T-helper 2 cell treated with Interferon-gamma antibody and Interleukin-4, amounts not matched to agents 5 μg/mL and 100 μg/mL, for 36 hours (primary cell): ENCODE results near the gene SLC5A9.
"Not testable (repeated sequence)": the region's sequence is repeated elsewhere in the genome, so short reads cannot be mapped to it uniquely, and the experiment has no call there.

Experiments used
- DNase-seq: peaks from one replicate; pipeline ENCODE4 v3.0.0; 2021; ENCODE audit warnings: low spot score
- H3K27ac Mint-ChIP-seq: one replicate; pipeline ENCODE4 v1.8.0; 2021; ENCODE audit warnings: mild to moderate bottlenecking, mixed read lengths
- H3K27me3 Mint-ChIP-seq: one replicate; pipeline ENCODE4 v1.8.0; 2021; ENCODE audit warnings: low read depth, mixed read lengths
- H3K36me3 Mint-ChIP-seq: one replicate; pipeline ENCODE4 v1.8.0; 2021; ENCODE audit warnings: low read depth, mixed read lengths
- H3K4me1 Mint-ChIP-seq: one replicate; pipeline ENCODE4 v1.8.0; 2021; ENCODE audit warnings: low read depth, mixed read lengths
- H3K4me3 Mint-ChIP-seq: one replicate; pipeline ENCODE4 v1.8.0; 2022; ENCODE audit warnings: mild to moderate bottlenecking, moderate library complexity, mixed read lengths
- H3K9me3 Mint-ChIP-seq: one replicate; pipeline ENCODE4 v1.8.0; 2021; ENCODE audit warnings: mixed read lengths

SLC5A9 gene

DNA sequence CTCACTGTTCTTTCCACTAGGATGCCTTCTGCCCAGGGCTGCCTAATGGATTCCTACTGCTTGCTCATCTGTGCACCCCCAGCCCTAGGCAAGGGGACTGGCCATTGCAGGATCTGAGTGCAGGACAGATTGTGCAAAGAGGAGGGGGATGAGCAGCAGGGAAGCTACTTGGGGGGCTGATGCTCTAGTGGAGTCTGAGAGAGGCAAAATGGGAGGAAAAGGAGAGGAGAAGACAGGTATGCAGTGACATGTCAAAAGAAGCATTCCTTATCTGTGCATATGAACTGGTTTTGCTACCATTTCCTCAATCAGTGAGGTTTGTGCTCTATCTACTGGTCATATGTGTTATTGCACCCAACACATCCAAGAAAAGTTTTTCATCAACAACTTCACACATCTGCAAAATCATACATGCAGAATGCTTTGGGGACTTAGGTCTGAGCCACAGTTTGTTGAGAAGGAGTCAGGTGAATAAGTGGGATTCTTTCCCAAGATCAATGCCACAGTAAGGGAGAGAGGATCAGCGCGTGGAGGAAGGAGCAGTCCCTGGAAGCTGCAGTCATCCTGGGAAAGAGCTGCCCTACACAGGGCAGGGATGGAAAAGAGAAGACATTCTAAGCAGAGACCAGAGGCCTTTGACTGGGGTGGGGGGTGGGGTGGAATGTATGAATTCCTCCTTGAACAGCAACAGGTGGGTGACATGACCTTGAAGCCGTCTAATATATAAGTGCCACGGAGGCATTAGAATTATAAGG lies 14.4 kb downstream of the SLC5A9 start:
- no peak for DNase-seq
- no peaks in the 10 kb centered on the region for H3K9me3 Mint-ChIP-seq
- no peaks in the 10 kb centered on the region for H3K4me1 Mint-ChIP-seq
- no peak overlapping the region for H3K27ac Mint-ChIP-seq
- peaks cover 2% of the 10 kb centered on the region for H3K27me3 Mint-ChIP-seq
- no peaks in the 10 kb centered on the region for H3K36me3 Mint-ChIP-seq
- H3K4me3 Mint-ChIP-seq: no peak overlapping the region

DNA sequence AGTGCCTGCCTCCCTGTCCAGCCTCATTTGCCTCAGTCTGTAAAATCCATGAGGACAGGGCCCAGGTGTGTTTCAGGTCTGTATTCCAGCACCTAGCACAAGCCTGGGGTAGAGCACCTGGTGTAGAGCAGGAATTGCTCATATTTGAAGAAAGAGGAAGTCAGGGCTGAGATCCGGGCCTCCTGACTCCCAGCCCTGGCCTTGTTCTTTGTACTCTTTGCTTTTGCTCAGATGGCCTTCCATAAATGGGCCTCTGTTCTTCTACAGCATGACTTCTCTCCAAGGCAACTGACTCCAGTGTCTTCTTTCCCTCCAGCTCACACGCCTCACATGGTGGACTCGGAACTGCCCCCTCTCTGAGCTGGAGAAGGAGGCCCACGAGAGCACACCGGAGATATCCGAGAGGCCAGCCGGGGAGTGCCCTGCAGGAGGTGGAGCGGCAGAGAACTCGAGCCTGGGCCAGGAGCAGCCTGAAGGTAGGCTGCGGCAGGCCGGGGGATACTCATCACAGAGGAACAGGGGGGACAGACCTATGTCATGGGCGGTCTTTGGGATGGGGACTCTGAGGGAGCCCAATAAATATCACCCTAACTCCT lies 19.7 kb downstream of the SLC5A9 start:
- DNase-seq: no peak
- H3K4me3 Mint-ChIP-seq: no peak overlapping the region
- H3K27me3 Mint-ChIP-seq: peaks cover 6% of the 10 kb centered on the region
- no peak overlapping the region for H3K27ac Mint-ChIP-seq
- H3K36me3 Mint-ChIP-seq: no peaks in the 10 kb centered on the region
- H3K9me3 Mint-ChIP-seq: no peaks in the 10 kb centered on the region
- H3K4me1 Mint-ChIP-seq: no peaks in the 10 kb centered on the region

DNA sequence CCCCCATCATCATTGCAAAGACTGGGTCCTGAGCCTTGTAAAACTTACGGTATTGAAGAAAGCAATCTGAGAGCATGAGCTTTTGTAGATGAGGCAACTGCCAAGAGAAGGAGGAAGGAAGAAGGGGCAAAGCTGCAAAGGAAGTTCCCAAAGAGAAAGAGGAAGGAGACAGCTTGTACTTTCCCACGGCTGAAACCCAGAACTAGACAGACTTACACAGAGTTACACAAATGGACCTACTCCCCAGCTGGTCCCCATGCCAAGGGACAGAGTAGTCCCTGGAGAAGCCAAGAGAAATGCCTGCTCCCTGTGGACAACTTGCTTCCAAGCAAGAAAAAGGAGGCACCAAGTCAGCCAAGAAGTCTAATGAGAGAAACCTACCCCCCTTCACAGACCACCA lies 22.6 kb downstream of the SLC5A9 start:
- Mint-ChIP-seq H3K27me3 (peaks cover 8% of the 10 kb centered on the region), H3K27ac (no peak overlapping the region), H3K4me1 (no peaks in the 10 kb centered on the region), H3K9me3 (no peaks in the 10 kb centered on the region), H3K4me3 (no peak overlapping the region), H3K36me3 (no peaks in the 10 kb centered on the region)
- no peak for DNase-seq

DNA sequence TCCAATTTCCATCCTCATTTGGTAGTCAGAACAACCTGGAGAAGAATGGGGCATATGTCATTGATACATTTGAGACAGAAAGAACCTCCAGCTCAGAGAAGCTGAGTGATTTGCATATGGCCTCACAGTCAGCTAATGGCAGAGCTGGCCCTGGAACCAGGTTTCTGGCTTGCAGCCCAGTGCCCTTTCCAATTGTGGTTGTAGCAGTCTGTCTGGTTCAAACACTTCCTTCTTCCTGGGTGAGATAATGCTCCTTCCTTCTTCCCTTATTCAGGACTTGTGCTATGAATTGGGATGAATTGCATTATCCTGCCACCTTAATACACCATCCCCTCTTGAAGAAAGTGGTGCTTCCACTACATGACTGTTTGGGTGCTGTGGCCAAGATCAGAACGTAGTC lies 24.2 kb downstream of the SLC5A9 start:
- Mint-ChIP-seq H3K4me3 (no peak overlapping the region), H3K27ac (no peak overlapping the region), H3K9me3 (no peaks in the 10 kb centered on the region), H3K27me3 (peaks cover 6% of the 10 kb centered on the region), H3K36me3 (no peaks in the 10 kb centered on the region), H3K4me1 (peaks cover under 1% of the 10 kb centered on the region)
- no peak for DNase-seq

DNA sequence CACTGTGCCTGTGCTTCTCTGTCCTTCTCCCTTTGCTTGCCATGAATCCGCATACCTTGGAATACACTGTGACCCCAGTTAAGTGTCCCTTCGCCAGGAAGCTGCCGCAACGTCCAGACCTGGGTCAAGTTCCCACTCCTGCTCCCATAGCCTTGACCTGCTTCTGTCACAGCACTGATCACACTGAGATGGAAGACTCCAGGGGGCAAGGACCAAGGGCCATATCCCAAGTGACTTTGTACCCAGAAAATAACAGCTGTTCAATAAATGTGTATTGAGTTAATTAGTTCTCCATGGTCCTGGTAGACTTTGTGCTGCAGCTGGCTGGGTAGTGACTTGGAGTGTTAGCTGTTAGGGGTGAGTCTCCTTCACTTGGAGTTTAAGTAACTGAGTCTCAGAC lies 25.8 kb downstream of the SLC5A9 start:
- Mint-ChIP-seq H3K4me1 (peaks cover 3% of the 10 kb centered on the region), H3K27me3 (peaks cover 6% of the 10 kb centered on the region), H3K27ac (no peak overlapping the region), H3K36me3 (no peaks in the 10 kb centered on the region), H3K4me3 (no peak overlapping the region), H3K9me3 (no peaks in the 10 kb centered on the region)
- no peak for DNase-seq

DNA sequence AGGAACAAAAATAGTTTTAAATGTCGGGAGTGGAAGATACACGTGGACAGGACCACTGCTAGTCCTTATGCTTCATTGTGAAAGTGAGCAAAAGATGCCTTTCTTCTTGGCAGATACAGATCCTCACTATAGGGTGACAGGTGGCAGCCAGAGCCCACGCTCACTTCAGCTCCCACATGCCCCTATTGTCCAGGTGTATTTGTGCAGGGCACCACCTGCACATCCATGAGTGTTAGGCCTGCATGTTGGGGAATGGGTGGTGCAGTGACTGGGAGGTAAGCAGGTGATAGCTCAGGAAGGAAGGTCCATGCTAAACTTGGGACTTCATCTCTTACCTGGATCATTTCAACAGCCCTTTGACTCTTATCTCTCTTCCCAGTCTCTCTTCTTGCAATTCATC lies 27.4 kb downstream of the SLC5A9 start:
- no peak for DNase-seq
- no peaks in the 10 kb centered on the region for H3K36me3 Mint-ChIP-seq
- H3K4me3 Mint-ChIP-seq: no peak overlapping the region
- H3K27ac Mint-ChIP-seq: no peak overlapping the region
- peaks cover 3% of the 10 kb centered on the region for H3K4me1 Mint-ChIP-seq
- peaks cover 6% of the 10 kb centered on the region for H3K27me3 Mint-ChIP-seq
- H3K9me3 Mint-ChIP-seq: no peaks in the 10 kb centered on the region

DNA sequence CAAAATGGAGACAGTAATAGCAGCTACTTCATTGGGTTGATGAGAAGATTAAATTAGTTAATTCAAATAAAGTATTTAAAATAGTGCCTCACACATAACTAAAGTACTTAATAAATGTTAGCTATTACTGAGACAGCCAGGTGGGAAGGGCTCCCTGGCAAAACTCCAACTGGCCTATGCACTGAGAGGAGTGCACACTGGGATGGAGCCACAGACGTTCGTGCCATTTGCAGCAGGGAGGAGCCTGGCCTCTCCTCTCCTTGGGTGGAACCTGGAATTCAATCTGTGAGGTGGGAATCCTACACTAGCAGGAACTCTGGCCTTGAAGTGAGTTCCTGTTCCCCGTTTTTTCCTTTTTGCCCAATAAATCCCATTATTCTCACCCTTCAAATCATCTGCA lies 28.1 kb downstream of the SLC5A9 start:
- Mint-ChIP-seq H3K27ac (no peak overlapping the region), H3K27me3 (peaks cover 3% of the 10 kb centered on the region), H3K36me3 (no peaks in the 10 kb centered on the region), H3K9me3 (no peaks in the 10 kb centered on the region), H3K4me3 (no peak overlapping the region), H3K4me1 (peaks cover 3% of the 10 kb centered on the region)
- DNase-seq: no peak

DNA sequence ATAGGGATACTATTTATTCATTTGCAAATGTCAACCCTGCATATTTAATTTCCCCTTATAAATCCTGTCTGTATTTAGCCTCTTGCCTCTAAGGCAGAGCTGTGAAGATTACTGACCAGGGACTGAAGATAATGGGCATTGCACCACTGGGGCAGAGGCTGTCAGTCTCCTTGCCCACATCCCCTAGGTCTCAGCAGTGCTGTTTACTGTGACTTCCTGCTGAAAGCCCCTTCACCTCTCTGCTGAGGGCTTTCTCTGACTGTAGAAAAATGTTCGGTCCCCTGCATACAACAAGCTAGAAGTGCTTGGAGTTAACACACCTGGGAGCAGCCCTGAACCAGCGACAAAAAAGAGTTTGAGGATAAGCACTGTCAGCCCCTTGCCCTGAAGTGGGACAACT lies 28.8 kb downstream of the SLC5A9 start:
- peaks cover 3% of the 10 kb centered on the region for H3K4me1 Mint-ChIP-seq
- H3K27ac Mint-ChIP-seq: no peak overlapping the region
- no peaks in the 10 kb centered on the region for H3K9me3 Mint-ChIP-seq
- H3K27me3 Mint-ChIP-seq: peaks cover 3% of the 10 kb centered on the region
- no peak for DNase-seq
- H3K4me3 Mint-ChIP-seq: no peak overlapping the region
- no peaks in the 10 kb centered on the region for H3K36me3 Mint-ChIP-seq

DNA sequence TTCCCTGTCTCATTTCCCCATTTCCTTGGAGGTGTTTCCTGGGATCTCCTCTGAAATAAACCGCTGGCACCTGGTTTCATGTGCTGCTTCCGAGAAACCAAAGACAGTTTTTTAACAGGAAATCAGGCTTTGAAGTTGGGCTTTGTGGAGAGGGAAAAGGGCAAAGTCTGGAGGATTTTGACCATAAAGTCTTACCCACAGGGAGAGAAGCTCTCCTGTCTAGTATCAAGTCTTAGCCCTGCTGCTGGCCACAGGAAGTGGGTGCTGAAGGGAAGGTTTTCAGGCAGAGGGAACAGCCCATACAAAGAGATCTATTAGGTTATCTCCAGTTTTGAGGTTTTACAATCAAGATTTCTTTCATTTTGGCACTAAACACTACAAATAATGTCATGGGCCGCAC lies 29.3 kb downstream of the SLC5A9 start:
- H3K9me3 Mint-ChIP-seq: no peaks in the 10 kb centered on the region
- H3K36me3 Mint-ChIP-seq: no peaks in the 10 kb centered on the region
- no peak for DNase-seq
- peaks cover 3% of the 10 kb centered on the region for H3K4me1 Mint-ChIP-seq
- no peak overlapping the region for H3K27ac Mint-ChIP-seq
- H3K4me3 Mint-ChIP-seq: no peak overlapping the region
- H3K27me3 Mint-ChIP-seq: peaks cover 3% of the 10 kb centered on the region

DNA sequence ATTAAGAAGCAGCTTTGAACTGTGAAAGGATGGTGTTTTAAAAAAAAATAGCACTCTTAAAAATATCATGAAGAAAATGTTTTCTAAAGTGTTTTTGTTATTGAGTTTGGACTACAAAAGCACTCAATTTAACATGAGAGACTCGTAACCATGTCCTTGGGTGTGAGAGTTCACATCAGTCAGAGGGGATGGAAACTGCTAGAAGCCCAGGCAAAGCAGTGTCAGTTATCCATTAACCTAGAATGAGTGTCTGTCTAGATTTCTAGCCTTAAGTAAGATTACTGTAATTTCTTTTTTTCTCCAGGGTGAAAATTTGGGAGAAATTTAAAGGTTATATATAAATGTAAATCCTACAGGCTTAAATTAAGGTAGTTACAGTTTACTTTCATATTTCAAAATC lies 31.7 kb downstream of the SLC5A9 start:
- DNase-seq: no peak
- H3K36me3 Mint-ChIP-seq: no peaks in the 10 kb centered on the region
- peaks cover 3% of the 10 kb centered on the region for H3K4me1 Mint-ChIP-seq
- H3K4me3 Mint-ChIP-seq: no peak overlapping the region
- H3K27me3 Mint-ChIP-seq: peaks cover under 1% of the 10 kb centered on the region
- no peaks in the 10 kb centered on the region for H3K9me3 Mint-ChIP-seq
- no peak overlapping the region for H3K27ac Mint-ChIP-seq

DNA sequence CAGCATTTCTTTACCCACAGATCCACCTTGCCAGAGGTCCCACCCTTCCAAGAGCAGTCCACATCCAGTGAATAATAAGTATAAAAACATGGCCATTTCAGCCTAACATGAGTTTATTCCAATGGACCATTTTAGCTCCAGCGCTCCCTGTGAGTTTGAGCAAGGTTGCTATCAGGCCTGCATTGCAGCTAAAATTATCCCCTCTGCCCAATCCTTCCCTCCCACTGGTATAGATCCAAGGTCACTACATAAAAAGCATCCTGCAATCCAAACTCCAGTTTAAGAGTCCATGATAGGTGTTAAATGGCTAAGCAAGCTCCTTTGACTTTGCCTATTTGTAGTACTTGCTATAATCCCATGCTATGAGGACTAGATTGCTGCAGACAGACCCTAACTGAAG lies 35.6 kb downstream of the SLC5A9 start:
- no peak for DNase-seq
- Mint-ChIP-seq H3K4me1 (no peaks in the 10 kb centered on the region), H3K36me3 (no peaks in the 10 kb centered on the region), H3K27ac (no peak overlapping the region), H3K27me3 (peaks cover 4% of the 10 kb centered on the region), H3K4me3 (no peak overlapping the region), H3K9me3 (no peaks in the 10 kb centered on the region)

DNA sequence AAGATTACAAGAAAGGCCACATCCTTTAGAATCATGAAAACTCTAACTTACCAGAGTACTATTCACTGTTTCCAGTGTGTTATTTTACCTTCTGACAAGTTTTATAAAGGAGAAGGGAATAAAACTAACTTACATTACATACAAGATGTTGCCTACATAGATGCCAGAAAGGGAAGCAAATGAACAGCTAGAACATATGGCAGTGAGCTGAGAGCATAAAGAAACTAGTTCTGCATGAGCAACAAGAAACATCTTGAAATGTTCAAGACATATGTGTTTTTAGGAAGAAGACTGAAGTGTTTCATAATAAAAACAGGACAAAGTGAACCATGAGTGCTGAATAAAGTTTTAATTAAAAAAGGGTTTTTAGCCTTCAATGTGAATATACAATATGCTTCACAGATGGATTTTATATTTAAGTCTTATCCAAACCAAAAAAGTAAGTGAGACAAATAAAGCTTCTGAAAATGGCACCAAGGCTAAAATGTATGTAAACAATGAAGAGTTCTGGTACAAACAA lies 39.4 kb downstream of the SLC5A9 start:
- no peaks in the 10 kb centered on the region for H3K36me3 Mint-ChIP-seq
- no peaks in the 10 kb centered on the region for H3K4me1 Mint-ChIP-seq
- no peaks in the 10 kb centered on the region for H3K9me3 Mint-ChIP-seq
- H3K4me3 Mint-ChIP-seq: no peak overlapping the region
- no peak overlapping the region for H3K27ac Mint-ChIP-seq
- DNase-seq: no peak
- H3K27me3 Mint-ChIP-seq: peaks cover 4% of the 10 kb centered on the region

DNA sequence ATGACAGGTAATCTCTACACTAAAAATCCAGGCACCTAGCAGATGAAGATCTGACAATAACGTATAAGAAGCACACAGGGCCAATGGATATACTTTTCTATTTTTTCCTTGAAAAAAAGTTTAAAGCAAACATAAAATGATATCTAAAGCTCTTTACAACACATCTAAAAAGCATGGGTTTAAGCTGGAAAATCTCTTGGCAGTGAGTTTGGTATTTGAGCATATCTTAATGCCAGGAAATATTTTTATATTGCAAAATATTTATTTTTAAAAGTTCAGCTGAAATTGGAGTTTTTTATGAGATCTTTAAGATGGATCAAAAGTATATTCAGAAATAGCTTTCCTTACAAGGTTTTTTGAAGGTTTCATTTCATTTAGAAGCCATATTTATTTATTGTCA lies 40.5 kb downstream of the SLC5A9 start:
- H3K4me3 Mint-ChIP-seq: no peak overlapping the region
- H3K9me3 Mint-ChIP-seq: no peaks in the 10 kb centered on the region
- no peak for DNase-seq
- no peaks in the 10 kb centered on the region for H3K36me3 Mint-ChIP-seq
- H3K27me3 Mint-ChIP-seq: peaks cover 4% of the 10 kb centered on the region
- H3K27ac Mint-ChIP-seq: no peak overlapping the region
- no peaks in the 10 kb centered on the region for H3K4me1 Mint-ChIP-seq

DNA sequence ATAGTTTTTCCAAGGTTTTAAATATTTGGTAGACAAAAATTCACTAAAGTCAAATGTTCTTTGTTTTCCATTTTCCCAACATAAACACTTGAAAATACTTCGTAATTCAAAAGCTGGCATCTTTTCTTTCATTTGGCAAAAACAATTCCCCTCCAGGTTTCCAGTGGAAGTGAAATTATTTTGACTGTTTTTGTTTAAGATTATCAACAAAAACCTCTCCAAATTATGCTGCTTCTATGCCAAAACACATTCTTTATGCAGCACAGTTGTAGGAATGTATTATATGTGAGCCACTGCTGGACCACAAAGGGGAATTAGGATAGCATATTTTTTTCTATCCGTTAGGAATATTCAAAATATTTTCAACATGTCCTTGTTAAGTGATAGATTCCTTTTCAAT lies 44.1 kb downstream of the SLC5A9 start:
- H3K4me3 Mint-ChIP-seq: no peak overlapping the region
- peaks cover 3% of the 10 kb centered on the region for H3K27me3 Mint-ChIP-seq
- no peak overlapping the region for H3K27ac Mint-ChIP-seq
- no peak for DNase-seq
- no peaks in the 10 kb centered on the region for H3K9me3 Mint-ChIP-seq
- no peaks in the 10 kb centered on the region for H3K36me3 Mint-ChIP-seq
- no peaks in the 10 kb centered on the region for H3K4me1 Mint-ChIP-seq

DNA sequence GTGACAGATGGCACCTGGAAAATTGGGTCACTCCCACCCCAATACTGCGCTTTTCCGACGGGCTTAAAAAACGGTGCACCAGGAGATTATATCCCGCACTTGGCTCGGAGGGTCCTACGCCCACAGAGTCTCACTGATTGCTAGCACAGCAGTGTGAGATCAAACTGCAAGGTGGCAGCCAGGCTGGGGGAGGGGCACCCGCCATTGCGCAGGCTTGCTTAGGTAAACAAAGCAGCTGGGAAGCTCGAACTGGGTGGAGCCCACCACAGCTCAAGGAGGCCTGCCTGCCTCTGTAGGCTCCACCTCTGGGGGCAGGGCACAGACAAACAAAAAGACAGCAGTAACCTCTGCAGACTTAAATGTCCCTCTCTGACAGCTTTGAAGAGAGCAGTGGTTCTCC lies 54.9 kb downstream of the SLC5A9 start:
- DNase-seq, H3K4me1 Mint-ChIP-seq, H3K36me3 Mint-ChIP-seq, H3K27me3 Mint-ChIP-seq, H3K9me3 Mint-ChIP-seq, H3K27ac Mint-ChIP-seq, H3K4me3 Mint-ChIP-seq: not testable (repeated sequence)
